Transverse colon (tissue), 4 donors: ENCODE results near the gene ZSWIM7. TPM values are rescaled to one million over a fixed set of nuclear protein-coding genes. Genes with fewer than 3 reads are reported as not detected.

Experiments used
- DNase-seq: peaks from one replicate; pipeline ENCODE4 v3.0.0-alpha.2; 2019
- H3K27ac ChIP-seq, 4 donors: fragments of 200-600 bp; sonication (generic); 2 replicates each; pipeline ENCODE4 v1.5.1; 2016 to 2018; ENCODE audit warnings: inconsistent platforms in 4 of 4
- H3K27me3 ChIP-seq: fragments of 200-600 bp; sonication (generic); 2 replicates; pipeline ENCODE4 v1.5.1; 2017; ENCODE audit warnings: inconsistent platforms
- H3K36me3 ChIP-seq, 4 donors: fragments of 200-600 bp; sonication (generic); 2 replicates each; pipeline ENCODE4 v1.5.1; 2017 to 2019; ENCODE audit warnings: inconsistent platforms in 4 of 4
- H3K4me1 ChIP-seq, 4 donors: fragments of 200-600 bp; sonication (generic); 2 replicates each; pipeline ENCODE4 v1.5.1; 2017 to 2020; ENCODE audit warnings: inconsistent platforms in 4 of 4
- H3K4me3 ChIP-seq, 4 donors: fragments of 200-600 bp; sonication (generic); 1 replicate in 1 of 4; 2 replicates in 3 of 4; pipeline versions ENCODE4 v1.5.1 to v1.6.1; 2017 to 2019; ENCODE audit warnings: inconsistent platforms in 4 of 4
- H3K9me3 ChIP-seq, 2 donors: fragments of 200-600 bp; sonication (generic); 2 replicates each; pipeline ENCODE4 v1.5.1; 2017 to 2019; ENCODE audit warnings: inconsistent platforms in 2 of 2
- EP300 ChIP-seq: sonication (generic); formaldehyde crosslinking; IDR thresholded peaks from one replicate; pipeline ENCODE4 v1.6.1; 2017; ENCODE audit warnings: antibody characterized with exemption, low read depth
- POLR2A ChIP-seq: fragments of 450-650 bp; IDR thresholded peaks from one replicate; pipeline ENCODE4 v1.6.1; 2016; ENCODE audit warnings: antibody characterized with exemption, mild to moderate bottlenecking, moderate library complexity
- POLR2AphosphoS5 ChIP-seq, 3 donors: sonication (generic); formaldehyde crosslinking; IDR thresholded peaks; one replicate each; pipeline ENCODE4 v1.6.1; 2016; ENCODE audit warnings: antibody characterized with exemption in 3 of 3
- WGBS, 2 donors: methylation state at CpG; one replicate each; pipeline ENCODE4 v1.1.5; 2018; ENCODE audit warnings: low coverage in 1 of 2; 5-methylcytosine and 5-hydroxymethylcytosine counted together
- in situ Hi-C, 4 donors: fragments of 200-750 bp; cut with MboI; loops; one replicate each; pipeline versions ENCODE4 v1.15.0 to v1.15.1; 2017; ENCODE audit warnings: low sequenced_read_pairs in 3 of 4, low pct_ligation_motif_present in 1 of 4, low pct_unique_long_range_greater_than_20kb in 1 of 4
- intact Hi-C: fragments of 100-400 bp; cut with DNase I; formaldehyde crosslinking; loops from one replicate; pipeline ENCODE4 v1.15.1; 2023; ENCODE audit warnings: low total_unique reads
- total RNA-seq, 4 donors: library from RNA; depleted of rRNA; stranded (reverse); fragments of >200 nt; gene quantifications; one replicate each; pipeline ENCODE4 v1.1.0, GENCODE V29; 2016
- TF ChIP-seq, protein P1 (sequence below), 5 experiments: fragments of 200-600 bp in 3 of 5; fragments of 450-650 bp in 2 of 5; sonication (generic) in 3 of 5; IDR thresholded peaks; 1 replicate in 2 of 5; 2 replicates in 3 of 5; pipeline ENCODE4 v1.5.1; 2016 to 2017; ENCODE audit warnings: antibody characterized with exemption in 5 of 5, inconsistent platforms in 3 of 5, mild to moderate bottlenecking in 2 of 5, moderate library complexity in 1 of 5

Gene ZSWIM7
- total RNA-seq, 4 donors from 2014 or later, result 3.6 to 19.5 (median 18.6) TPM

DNA sequence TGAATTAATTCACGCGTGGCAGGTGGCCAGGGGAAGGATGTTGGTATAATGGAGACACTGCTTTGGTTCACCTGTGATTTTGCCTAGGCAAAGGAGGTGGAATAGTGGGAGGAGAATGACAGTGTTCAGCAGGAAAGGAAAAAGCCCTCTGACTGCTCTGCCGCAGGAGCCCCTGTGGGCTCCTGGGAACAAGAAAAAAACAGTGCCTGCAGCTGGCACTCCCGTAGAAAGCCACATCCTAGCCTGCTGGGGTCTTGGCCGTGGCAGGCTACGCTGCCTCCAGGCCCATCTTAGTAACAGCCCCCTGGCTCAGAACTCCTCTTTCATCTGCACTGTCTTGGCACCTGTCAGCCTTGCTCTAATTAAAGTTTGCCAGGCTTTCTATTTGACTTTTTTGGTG is 34.0 kb downstream of the ZSWIM7 start:
- in situ Hi-C loops (no loop called here), intact Hi-C loops (no loop called here)
- no peak for DNase-seq
- no peak overlapping the region for H3K4me3 ChIP-seq
- no peaks in the 10 kb centered on the region for H3K27me3 ChIP-seq
- H3K27ac ChIP-seq, result peak overlapping the region; percentile 82 to 91 (median 85)
- no peaks in the 10 kb centered on the region for H3K36me3 ChIP-seq
- peaks cover 8 to 28% (median 20%) of the 10 kb centered on the region in 4 donors for H3K4me1 ChIP-seq
- 55 to 60% methylated on average over 2 to 6 of the region's 6 CpGs for WGBS, 2 donors
- TF ChIP-seq EP300, result no peak
- TF ChIP-seq, protein P1, sequence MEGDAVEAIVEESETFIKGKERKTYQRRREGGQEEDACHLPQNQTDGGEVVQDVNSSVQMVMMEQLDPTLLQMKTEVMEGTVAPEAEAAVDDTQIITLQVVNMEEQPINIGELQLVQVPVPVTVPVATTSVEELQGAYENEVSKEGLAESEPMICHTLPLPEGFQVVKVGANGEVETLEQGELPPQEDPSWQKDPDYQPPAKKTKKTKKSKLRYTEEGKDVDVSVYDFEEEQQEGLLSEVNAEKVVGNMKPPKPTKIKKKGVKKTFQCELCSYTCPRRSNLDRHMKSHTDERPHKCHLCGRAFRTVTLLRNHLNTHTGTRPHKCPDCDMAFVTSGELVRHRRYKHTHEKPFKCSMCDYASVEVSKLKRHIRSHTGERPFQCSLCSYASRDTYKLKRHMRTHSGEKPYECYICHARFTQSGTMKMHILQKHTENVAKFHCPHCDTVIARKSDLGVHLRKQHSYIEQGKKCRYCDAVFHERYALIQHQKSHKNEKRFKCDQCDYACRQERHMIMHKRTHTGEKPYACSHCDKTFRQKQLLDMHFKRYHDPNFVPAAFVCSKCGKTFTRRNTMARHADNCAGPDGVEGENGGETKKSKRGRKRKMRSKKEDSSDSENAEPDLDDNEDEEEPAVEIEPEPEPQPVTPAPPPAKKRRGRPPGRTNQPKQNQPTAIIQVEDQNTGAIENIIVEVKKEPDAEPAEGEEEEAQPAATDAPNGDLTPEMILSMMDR (IDR thresholded peaks at IDR 0.05), result no peak
- TF ChIP-seq POLR2AphosphoS5 (IDR thresholded peaks at IDR 0.05), result no peak
- TF ChIP-seq POLR2A, result no peak
- no peaks in the 10 kb centered on the region for H3K9me3 ChIP-seq

DNA sequence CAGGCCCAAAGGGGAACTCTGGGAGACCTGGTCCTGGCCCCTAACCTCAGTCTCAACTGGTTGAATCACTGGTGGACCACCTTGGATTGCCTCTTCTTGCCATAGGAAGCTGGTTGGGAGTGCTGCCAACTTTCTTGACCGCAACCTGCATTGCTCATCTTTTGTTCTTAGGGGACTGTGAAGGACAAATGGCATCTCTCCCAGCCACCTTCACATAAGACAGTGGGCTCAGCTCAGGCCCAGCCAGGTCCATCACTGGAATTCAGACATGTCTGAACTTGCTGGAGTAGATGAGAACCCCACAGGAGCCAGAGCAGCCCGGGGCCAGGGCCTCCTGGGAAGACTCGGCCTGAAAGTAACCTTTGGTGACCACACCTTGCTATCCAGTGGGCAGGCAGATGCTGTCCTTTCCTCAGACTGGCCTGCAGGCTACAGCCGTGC is 35.8 kb downstream of the ZSWIM7 start:
- H3K27ac ChIP-seq, result no peak overlapping the region
- no peaks in the 10 kb centered on the region for H3K27me3 ChIP-seq
- H3K36me3 ChIP-seq, result no peaks in the 10 kb centered on the region
- no peak for TF ChIP-seq POLR2AphosphoS5 (IDR thresholded peaks at IDR 0.05)
- TF ChIP-seq, protein P1 (IDR thresholded peaks at IDR 0.05), result no peak
- TF ChIP-seq EP300, result no peak
- TF ChIP-seq POLR2A, result no peak
- no peak overlapping the region for H3K4me3 ChIP-seq
- intact Hi-C loops (no loop called here), in situ Hi-C loops (no loop called here)
- no peak for DNase-seq
- H3K9me3 ChIP-seq, result no peaks in the 10 kb centered on the region
- WGBS, 2 donors, result 84% methylated on average over 4 of the region's 4 CpGs; no CpG with 5 or more reads in 1 of the 2 donors
- peaks cover 10 to 40% (median 26%) of the 10 kb centered on the region in 4 donors for H3K4me1 ChIP-seq

DNA sequence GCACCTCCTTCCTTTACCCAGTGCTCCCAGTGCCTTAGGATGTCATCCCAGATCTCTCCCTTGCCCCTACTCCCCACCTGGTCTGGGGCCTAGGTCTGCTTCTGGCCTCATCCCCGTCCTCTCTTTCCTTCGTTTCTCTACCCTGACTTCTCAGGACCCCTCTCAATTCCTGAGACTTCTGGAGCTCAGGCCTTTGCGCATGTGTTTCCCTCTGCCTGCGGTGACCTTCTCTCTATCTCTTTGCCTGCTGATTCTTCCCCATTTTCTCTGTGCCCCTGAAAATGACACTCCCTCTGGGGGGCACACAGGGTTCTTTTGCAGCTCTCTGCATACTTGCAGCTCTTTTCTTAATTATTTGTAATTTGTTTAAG is 41.0 kb downstream of the ZSWIM7 start:
- no peak for DNase-seq
- Histone ChIP-seq H3K4me1 (peaks cover 6 to 18% (median 9%) of the 10 kb centered on the region in 4 donors), H3K36me3 (no peaks in the 10 kb centered on the region), H3K9me3 (no peaks in the 10 kb centered on the region), H3K27ac (peak overlapping the region; percentile 21 to 46 (median 28)), H3K27me3 (no peaks in the 10 kb centered on the region), H3K4me3 (no peak overlapping the region)
- in situ Hi-C loops (no loop called here), intact Hi-C loops (no loop called here)
- TF ChIP-seq EP300, result no peak
- TF ChIP-seq, protein P1 (IDR thresholded peaks at IDR 0.05), result no peak
- TF ChIP-seq POLR2A, result no peak
- TF ChIP-seq POLR2AphosphoS5 (IDR thresholded peaks at IDR 0.05), result no peak
- WGBS, 2 donors, result 80 to 86% methylated on average over 4 of the region's 4 CpGs

DNA sequence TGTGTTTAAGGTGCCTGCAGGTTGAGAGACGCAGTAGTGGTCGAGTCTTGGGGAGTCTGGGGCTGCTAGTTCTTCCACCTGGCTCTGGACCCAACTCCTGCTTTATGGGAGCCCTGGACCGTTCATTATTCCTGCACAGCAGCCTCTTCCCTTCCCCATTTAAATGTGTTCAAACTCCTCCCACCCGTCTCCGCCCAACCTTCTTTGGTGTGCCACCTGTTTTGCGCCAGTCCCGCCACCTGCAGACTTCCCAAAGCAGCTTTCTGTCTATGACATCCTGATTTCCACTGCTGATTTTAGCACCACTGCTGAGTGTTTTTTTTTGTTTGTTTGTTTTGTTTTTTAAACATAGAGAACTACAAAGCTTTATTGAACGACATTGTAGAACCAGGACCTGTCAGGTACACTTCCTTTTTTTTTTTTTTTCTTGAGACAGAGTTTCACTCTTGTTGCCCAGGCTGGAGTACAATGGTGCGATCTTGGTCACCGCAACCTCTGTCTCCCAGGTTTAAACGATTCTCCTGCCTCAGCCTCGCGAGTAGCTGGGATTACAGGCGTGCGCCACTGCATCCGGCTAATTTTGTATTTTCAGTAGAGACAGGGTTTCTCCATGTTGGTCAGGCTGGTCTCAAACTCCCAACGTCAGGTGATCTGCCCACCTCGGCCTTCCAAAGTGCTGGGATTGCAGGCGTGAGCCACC is 41.7 kb downstream of the ZSWIM7 start:
- Histone ChIP-seq H3K9me3 (no peaks in the 10 kb centered on the region), H3K4me1 (peaks cover 6 to 18% (median 9%) of the 10 kb centered on the region in 4 donors), H3K27me3 (no peaks in the 10 kb centered on the region), H3K27ac (no peak overlapping the region), H3K4me3 (no peak overlapping the region), H3K36me3 (no peaks in the 10 kb centered on the region)
- in situ Hi-C loops, result no loop called here
- WGBS, 2 donors, result 72 to 73% methylated on average over 10 to 18 of the region's 19 CpGs
- no peak for DNase-seq
- intact Hi-C loops, result no loop called here
- TF ChIP-seq POLR2A, result no peak
- TF ChIP-seq, protein P1 (IDR thresholded peaks at IDR 0.05), result no peak
- no peak for TF ChIP-seq POLR2AphosphoS5 (IDR thresholded peaks at IDR 0.05)
- TF ChIP-seq EP300, result no peak
